ENCODE measurements around the gene TMPRSS7.
A peak's percentile ranks its signal among the peaks of the same experiment; 100 is the strongest.

TMPRSS7 gene, protein sequence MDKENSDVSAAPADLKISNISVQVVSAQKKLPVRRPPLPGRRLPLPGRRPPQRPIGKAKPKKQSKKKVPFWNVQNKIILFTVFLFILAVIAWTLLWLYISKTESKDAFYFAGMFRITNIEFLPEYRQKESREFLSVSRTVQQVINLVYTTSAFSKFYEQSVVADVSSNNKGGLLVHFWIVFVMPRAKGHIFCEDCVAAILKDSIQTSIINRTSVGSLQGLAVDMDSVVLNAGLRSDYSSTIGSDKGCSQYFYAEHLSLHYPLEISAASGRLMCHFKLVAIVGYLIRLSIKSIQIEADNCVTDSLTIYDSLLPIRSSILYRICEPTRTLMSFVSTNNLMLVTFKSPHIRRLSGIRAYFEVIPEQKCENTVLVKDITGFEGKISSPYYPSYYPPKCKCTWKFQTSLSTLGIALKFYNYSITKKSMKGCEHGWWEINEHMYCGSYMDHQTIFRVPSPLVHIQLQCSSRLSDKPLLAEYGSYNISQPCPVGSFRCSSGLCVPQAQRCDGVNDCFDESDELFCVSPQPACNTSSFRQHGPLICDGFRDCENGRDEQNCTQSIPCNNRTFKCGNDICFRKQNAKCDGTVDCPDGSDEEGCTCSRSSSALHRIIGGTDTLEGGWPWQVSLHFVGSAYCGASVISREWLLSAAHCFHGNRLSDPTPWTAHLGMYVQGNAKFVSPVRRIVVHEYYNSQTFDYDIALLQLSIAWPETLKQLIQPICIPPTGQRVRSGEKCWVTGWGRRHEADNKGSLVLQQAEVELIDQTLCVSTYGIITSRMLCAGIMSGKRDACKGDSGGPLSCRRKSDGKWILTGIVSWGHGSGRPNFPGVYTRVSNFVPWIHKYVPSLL

DNA sequence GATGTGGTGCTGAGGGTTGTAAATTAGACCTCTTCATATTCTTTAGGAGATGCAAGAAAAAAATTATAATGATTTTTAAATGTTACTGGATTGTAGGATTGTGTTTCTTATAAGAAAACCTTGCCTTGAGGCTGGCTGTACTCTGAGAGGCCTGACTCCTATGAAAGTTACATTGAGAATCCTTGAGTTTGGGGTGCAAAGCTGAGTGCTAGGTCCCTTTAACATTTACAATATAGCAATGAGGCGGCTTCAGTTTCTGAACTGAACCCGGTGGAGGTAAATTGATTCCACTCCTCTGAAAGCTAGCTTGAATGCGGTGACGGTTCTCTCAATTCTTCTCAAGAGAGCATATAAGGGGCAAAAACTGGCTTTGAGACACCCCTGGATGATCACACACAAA is at the start of gene TMPRSS7:
Gene TMPRSS7 (plus strand): TSS at position 301 of the 400 bp plus-strand sequence. CDS start 110 bp downstream, outside the sequence.
- no peak for DNase-seq

DNA sequence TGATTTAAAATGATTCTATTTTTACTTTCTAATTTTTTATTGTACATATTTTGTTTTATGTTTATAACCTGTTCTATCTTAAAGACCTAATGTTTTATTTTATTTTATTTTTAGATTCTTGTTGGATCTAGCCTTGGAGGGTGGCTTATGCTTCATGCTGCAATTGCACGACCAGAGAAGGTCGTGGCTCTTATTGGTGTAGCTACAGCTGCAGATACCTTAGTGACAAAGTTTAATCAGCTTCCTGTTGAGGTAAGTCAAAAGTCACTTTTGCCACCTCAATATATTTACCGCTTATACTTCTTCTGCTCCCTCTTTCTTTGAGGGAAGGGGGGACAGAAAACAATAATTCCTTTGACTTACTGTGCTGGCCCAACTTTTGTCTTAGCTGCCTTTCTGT is 47.7 kb upstream of the TMPRSS7 start:
- DNase-seq: no peak

DNA sequence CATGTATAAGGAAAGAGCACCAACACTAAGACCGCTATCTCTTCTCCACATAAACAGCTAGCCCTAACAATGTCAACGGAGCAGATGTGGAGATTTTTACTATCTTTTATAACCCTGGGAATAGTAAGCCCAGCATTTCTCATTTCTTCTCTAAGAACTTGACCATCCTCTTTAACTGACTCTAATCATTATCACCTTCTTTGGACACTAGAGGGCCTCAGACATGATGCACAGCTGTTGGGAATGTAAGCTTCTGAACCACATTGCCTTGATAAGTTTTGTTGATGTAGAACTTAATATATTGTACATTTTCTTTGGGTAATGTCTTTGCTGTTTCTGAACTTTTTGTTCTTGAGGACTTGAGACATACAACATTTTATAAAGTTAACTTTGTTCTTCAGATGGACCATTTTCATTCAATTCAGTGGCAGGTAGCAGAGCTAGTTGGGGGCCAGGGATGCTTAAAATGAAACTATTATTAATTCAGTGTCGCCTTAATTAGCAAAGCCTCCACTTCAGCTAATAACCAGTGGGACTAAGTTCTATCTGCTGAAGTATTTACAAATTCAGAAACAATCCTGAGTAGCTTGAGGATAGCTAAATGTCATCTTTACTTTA is 45.4 kb upstream of the TMPRSS7 start:
- peak; percentile 32 to 83 (median 61) for DNase-seq

DNA sequence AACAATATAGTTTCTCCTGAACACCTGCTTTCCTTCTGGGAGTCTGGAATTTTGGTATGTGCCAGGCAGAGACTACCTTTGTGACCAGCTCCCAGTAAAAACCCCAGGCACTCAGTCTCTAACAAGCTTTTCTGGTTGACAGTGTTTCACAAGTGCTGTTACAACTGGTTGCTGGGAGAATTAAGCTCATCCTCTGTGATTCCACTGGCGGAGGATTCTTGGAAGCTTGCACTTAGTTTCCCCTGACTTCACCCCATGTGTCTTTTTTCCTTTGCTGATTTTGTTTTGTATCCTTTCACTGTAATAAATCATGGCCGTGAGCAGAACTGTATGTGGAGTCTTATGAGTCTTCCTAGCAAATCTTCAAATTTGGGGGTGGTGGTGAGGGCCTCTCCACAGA is 41.5 kb upstream of the TMPRSS7 start:
- DNase-seq: no peak

DNA sequence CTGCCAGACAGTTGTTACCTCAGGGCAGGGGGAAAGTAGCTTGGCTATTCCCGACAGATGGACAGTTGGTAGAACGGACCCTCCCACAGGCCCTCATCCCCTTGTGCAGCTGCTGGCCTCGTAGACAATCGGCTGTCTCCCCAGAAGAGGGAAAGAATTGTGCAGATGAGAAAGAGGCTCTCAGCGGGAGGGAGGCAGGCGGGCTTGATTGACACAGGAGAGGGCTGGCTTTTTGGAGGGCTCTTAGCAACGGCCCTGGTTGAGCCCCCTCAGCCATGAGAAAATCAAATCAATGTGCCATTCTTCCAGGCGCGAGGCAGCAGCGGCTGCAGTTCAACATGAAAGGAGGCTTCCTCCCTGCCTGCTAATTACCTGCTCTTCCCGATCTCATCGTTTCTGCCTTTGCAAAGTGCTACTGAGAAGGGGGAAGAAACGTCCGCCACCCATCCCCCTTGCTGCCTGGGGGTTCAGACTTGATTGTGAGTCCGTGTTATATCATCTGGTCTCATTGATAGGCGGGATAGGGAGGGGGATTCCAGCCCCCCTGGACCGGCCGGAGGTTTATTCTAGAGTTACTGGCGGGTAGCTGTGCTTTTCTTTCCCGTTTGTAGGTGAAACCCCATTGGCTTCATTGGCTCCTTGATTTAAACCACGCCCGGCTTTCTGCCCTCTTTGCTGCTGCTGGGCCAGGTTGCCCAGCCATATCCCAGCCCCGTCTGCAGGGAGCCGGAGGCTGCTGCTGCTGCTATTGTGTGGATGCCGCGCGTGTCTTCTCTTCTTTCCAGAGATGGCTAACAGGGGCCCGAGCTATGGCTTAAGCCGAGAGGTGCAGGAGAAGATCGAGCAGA is 35.7 kb upstream of the TMPRSS7 start, which contains the start of gene TAGLN3:
Gene TAGLN3 (plus strand): TSS at position 287 of the 848 bp plus-strand sequence. CDS start 501 bp downstream, at position 788.
- peak; percentile 76 to 96 (median 85) for DNase-seq

DNA sequence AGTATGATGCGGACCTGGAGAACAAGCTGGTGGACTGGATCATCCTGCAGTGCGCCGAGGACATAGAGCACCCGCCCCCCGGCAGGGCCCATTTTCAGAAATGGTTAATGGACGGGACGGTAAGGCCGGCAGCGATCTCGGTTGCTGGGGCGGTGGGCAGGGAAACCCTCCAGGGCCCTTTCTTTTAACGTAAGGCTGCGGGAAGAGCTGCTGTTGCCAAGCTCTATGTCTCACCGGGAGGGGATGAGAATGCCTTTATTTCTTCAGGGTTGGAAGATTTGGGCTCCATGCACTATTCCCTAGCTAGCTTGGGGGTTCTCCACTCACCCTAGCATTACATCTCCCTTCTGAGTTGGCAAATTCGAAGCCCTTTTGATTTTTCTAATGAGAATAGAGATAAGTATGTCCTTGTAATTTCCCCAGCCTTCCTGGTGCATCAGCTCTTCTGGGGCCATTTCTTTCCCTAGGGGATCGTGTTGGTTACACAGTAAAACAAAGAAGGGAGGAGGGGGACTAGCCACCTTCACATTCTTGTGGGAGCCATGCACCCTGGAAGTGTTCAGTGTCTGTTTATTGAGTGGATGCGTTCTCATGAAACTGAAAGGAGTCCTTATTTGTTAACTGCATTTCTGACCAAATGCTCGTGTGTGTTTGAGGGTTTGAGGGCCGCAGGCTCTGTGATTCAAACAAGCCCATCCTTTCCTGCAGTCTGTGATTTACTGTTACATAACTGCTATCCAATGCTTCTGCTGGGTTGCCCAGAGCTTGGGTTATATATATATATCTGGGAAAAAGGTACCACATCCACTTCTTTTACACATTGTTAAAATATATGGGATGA is 34.8 kb upstream of the TMPRSS7 start:
- DNase-seq: peak; percentile 24 to 77 (median 73)

DNA sequence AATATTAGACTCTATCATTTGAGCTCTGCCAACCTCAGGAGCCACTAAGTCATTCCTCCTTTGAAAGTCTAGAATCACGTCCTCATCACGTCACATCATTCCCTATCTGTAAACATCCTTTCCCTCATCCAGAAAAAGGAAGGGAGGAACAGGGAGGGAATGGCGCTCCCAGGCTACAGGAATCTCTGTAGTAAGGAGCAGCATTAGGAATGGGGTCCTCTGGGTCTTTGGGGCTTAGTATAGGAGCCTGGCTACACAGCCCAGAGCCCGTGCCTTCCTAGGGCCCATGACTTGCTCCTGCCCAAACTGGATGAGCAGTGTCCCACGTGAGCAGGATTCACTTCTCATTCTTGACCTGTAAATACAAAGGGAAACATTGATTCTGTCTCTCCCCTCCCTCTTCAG is 34.2 kb upstream of the TMPRSS7 start:
- DNase-seq: peak in 1 of 3 experiments; percentile 51

DNA sequence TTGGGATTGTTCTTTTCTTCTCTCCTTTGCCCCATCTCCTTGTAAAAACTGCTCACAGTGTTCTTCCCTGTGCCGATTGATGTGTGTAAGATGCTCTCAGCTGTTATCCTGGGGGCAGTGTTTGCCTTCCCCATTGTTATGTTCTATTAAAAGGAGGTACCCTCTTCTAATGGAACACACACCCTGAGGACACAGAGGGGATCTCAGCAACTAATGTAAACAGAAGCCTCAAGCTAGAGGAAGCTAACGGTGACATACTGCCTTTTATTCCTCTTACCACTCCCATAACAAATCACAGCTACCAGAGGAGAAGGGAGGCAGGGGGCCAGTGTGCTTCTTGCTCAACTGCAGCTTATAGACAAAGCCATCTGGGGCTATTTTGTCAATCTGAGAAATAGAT is 33.6 kb upstream of the TMPRSS7 start:
- peak; percentile 25 to 87 (median 54) for DNase-seq

DNA sequence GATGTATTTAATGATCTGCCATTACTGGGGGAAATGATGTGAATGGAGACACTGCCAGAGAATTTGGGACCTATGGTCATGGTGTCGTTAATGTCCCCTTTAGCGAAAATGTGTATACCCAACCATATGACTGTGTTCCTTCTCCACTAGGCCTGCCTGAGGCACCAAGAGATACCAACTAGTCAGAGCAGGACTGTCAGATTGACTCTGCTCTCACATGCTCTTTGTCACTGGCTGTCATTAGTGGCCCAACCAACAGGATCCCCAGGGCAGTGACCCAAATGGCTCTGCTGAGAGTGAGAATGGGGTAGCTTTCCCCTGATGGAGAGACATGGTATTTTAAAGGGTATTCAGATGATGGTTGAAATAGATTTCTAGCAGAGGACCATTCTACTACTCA is 33.0 kb upstream of the TMPRSS7 start:
- no peak for DNase-seq

DNA sequence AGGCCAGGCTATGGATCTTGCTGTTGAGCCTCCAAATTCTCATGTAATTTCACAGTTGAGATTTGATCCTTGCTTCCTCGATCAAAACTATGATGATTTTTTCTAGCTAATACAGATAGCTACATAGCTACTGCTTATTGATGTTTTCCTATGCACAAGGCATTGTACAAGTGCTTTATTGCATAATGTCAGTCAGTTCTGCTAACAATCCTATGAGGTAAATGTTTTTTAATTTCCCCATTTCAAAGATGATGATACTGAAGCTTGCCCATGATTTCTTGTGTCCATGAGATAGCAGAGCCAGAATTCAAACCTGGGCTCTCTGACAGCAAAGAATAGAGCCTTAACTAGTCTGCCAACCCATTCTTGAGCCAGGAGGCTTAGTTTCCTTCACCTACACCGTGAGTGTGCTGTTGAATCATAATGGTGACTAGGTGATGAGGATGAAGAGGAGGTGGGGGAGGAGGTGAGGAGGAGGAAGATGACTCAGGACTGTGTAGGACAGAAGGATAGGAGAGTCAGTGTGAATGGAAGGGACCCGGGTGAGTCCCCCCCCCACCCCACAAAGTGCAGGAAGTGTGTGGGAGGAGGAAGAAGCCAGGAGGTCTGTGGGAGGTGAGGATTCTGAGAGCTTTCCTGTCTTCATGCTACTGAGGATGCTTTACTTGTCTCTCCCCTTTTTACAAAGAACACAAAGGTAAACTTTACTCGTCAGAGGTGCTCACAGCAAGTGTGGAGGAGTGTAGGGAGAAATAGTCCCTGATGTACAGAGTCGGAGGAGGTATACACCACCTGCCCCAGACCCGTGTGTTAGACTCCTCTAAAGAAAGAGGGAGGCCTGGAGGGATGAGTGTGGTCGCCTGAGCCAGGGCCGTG is 32.2 kb upstream of the TMPRSS7 start:
- DNase-seq: no peak

DNA sequence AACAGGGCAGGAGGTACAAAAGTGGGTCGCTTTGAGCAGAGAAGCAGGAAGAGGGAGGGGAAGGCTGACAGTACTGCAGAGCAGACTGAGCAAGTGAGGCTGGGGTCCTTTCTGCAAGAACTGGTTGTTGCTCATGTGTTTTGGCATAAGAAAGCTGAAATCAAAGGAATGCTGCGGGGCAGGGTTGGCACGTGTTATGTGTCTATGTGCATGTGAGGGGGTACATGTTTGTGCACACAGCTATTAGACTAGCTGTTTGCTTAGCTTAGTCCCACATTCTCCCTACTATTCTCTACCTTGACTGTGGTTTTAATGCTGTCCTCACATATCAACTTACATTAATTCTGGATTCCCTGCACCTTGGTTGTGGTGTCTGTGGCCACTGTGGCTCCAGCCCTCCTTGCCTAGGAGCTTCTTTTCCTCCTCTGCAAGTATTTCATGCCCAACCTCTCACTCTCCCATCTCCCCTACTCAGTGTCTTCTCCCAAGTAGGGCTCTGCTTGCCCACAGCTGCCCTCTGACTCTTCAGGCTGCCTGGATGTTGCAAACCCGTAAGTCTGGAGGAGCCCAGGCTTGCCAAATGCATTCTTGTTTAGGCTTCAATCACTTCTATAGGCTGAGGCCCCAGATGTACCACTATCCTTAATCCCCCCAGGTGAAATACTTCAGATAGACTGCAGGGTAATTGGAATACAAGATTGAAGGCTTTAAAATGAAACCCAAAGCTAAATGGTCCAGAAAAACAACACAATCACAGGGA is 31.0 kb upstream of the TMPRSS7 start:
- no peak for DNase-seq

DNA sequence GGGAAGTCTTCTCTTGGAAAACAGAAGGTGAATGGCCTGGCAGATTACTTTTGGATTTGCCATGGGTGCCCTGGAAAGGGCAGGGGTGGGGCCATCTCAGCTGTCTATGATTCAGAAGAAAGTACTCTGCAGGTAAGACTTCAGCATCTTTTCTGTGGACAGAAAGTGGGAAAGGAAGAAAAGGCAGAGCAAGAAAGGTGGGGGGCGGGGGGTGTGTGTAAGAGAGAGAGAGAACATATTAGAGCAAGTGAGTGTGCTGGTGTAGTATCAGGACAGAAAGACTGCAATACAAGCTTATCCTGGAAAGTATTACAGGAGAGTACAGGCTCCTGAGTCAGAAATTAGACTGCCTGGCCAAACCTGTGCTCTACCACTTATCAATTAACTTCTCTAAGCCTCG is 30.3 kb upstream of the TMPRSS7 start:
- no peak for DNase-seq

DNA sequence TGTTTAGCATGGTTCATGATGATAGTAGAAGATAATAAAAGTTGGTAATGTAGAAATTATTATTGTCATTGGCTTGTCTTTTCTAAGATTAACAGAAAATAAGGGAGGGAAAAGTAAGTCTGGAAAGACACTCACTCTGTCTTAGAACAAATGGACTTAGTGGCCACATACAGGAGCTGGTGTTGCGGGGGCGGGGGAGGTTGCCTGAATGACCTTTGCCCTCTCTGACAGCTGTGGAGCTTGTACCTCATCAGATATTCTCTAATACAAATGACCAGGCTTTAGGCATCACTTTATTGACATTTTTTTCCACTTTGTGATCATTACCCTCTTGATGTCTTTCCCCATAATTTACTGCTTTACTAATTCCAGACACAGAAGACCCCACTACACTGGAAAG is 29.9 kb upstream of the TMPRSS7 start:
- DNase-seq: no peak

DNA sequence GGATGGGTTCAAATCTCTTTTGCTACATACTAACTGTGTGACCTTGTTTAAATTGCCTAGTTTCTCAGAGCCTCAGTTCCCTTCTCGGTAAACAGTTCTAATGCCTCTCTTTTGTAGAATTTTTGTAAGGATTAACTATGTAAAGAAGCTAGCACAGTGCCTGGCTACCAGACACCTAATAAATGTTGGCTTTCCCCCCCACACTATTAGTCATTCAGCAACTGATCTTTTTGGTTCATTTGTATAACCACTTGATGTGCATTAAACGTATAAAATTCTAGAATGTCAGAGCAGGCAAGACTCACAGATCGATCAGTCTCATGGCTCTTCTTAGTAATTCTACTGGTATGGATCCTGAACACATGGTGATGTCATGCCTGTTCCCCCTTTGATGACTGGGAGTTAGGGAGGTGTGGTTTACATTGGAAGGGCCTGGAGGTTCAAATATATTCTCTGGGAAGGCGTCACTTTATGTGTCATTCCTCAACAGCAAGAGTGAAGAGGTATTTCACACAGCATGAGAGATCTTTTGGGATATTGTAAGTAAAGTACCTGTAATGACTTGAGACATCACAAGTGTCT is 29.4 kb upstream of the TMPRSS7 start:
- DNase-seq: no peak

DNA sequence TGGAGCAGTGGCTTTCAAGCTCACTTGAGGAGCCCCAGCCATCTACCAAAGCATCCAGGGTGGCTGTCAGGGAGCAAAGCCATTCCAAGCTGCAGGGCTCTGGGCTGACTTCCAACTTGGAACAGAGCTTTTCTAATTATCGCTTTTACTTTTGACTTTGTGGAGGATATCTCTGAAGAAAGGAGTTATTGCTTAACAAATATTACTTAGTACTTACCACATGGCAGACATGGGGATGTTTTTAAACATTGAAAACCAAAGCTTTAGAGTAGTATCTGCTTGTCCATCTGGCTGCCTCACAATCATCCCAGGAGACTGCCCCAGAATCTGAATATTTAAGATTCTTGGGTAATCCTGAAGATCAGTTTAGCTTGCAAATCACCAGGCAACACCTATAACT is 26.9 kb upstream of the TMPRSS7 start:
- no peak for DNase-seq

DNA sequence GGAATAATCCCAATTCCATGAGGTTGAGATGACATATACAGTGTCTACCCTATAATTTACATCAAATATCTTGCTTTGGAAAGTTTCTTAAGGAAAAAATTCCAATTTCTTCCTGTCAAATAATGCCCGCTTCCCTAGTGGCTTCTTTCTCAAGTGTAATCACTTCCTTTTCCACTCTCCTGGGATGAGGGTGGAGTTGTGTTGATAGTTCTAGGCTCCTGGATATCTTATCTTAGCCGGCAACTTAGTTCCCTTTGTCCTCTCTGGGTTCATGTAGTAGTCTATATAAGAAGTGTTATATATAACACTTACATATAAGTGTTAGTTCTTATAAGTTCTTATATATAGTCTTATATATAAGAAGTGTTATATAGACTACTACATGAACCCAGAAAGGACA is 24.9 kb upstream of the TMPRSS7 start:
- no peak for DNase-seq

DNA sequence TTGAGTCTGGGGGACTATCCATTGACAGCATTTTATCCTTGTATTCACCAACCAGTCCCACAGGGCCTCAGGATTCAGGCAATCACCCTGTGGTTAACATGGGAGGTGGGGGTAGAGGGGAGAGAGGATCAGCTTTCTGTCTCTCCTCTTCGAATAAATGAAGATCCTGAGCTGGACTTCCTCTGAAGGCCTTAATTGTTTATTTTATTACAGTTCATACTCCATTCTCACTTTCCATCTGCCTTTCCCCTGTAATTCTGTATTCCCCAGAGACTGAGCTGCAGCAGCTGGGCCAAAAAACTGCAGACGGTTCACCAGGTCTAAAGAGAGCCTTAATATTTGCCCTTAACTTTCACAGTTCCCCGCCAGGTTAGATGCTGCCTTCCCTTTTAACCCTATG is 23.9 kb upstream of the TMPRSS7 start:
- DNase-seq: peak; percentile 5 to 69 (median 36)

DNA sequence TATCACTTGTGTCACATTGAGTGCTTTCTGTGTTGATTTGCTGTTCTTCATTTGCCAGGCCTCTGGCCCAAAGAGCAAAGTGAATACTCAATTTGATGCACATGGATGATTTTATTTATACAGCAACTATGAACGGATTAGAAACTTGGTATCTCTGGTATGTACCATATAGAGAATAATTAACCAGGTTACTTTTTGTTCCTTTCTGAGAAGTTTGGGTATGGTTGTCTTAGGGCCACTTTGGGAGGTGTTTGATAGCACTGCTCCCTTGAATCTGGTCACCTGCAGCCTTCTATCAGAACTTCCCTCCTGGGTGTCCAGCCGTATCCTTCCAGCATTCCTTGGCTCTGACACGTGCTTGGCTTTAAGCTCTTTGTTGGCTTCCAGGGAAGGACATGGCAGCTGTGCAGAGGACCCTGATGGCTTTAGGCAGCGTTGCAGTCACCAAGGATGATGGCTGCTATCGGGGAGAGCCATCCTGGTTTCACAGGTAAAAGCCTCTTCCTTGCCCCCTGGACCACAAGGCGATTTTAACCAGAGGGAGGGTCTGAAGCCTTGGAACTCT is 23.1 kb upstream of the TMPRSS7 start:
- DNase-seq: no peak

All from NCI-H1417 (cell line).